B cell (primary cell): ENCODE results near the gene GPATCH8. TPM values are rescaled to one million over a fixed set of nuclear protein-coding genes. Genes with fewer than 3 reads are reported as not detected.

Experiments used
- ATAC-seq: fragments of 200-7000 bp; cut with Tn5 transposase; one replicate; pipeline ENCODE4 v1.10.0; 2021; ENCODE audit warnings: low read depth, mild to moderate bottlenecking, moderate number of reproducible peaks, moderate library complexity
- CTCF ChIA-PET: fragments of 350-600 bp; sonication (Branson Sonifier 250); formaldehyde crosslinking; loops from one replicate; lab custom pipeline; 2021; ENCODE audit warnings: antibody characterized with exemption, inconsistent platforms; lab: Charles Lee
- POLR2A ChIA-PET: fragments of 350-600 bp; sonication (Branson Sonifier 250); formaldehyde crosslinking; loops from one replicate; lab custom pipeline; 2021; ENCODE audit warnings: antibody characterized with exemption; lab: Charles Lee
- DNase-seq: peaks from one replicate; pipeline ENCODE4 v3.0.0; 2013
- H2AFZ ChIP-seq: 2 replicates; pipeline ENCODE4 v1.6.1; 2012; ENCODE audit warnings: mild to moderate bottlenecking, low read depth, low read length; ENCODE audit not compliant: insufficient read depth, poor library complexity, severe bottlenecking
- H3K27ac ChIP-seq, 2 donors: 1 replicate in 1 of 2; 2 replicates in 1 of 2; pipeline ENCODE4 v1.5.1; 2012 to 2013; ENCODE audit warnings: low read length in 2 of 2, mild to moderate bottlenecking in 2 of 2, moderate library complexity in 1 of 2
- H3K27me3 ChIP-seq, 4 experiments: fragments of 200-600 bp in 1 of 4; sonication (generic) in 1 of 4; replicated peaks in 1 of 4; 1 replicate in 2 of 4; 2 replicates in 2 of 4; pipeline versions ENCODE4 v1.6.1 to v1.7.0; 2013 to 2016; ENCODE audit warnings: low read length in 3 of 4, mild to moderate bottlenecking in 2 of 4, mixed read lengths in 1 of 4, moderate library complexity in 1 of 4; ENCODE audit not compliant: insufficient read depth in 4 of 4, control insufficient read depth in 3 of 4; ENCODE audit errors: control extremely low read depth in 1 of 4
- H3K36me3 ChIP-seq, 2 experiments: replicated peaks in 1 of 2; 1 replicate in 1 of 2; 2 replicates in 1 of 2; pipeline versions ENCODE4 v1.6.1 to v1.7.1; 2013; ENCODE audit warnings: low read length in 1 of 2; ENCODE audit not compliant: insufficient read depth in 2 of 2, control insufficient read depth in 1 of 2; ENCODE audit errors: control extremely low read depth in 1 of 2, extremely low read depth in 1 of 2
- H3K4me1 ChIP-seq, 2 donors: fragments of 200-600 bp in 1 of 2; sonication (generic) in 1 of 2; 1 replicate in 1 of 2; 2 replicates in 1 of 2; pipeline versions ENCODE4 v1.5.1 to v1.6.1; 2013 to 2017; ENCODE audit warnings: low read length in 2 of 2; ENCODE audit not compliant: control insufficient read depth in 2 of 2, insufficient read depth in 2 of 2
- H3K4me2 ChIP-seq: replicated peaks from 2 replicates; pipeline ENCODE3; 2012; ENCODE audit warnings: mild to moderate bottlenecking, low read depth, low read length; ENCODE audit not compliant: poor library complexity, severe bottlenecking
- H3K4me3 ChIP-seq, 5 experiments: fragments of 200-600 bp in 1 of 5; sonication (generic) in 1 of 5; 1 replicate in 3 of 5; 2 replicates in 2 of 5; pipeline versions ENCODE4 v1.5.1 to v1.7.0; 2011 to 2016; ENCODE audit warnings: low read length in 4 of 5, mild to moderate bottlenecking in 4 of 5, low read depth in 2 of 5, control low read depth in 1 of 5, moderate library complexity in 1 of 5; ENCODE audit not compliant: insufficient read depth in 1 of 5; ENCODE audit errors: control extremely low read depth in 1 of 5, extremely low read depth in 1 of 5
- H3K79me2 ChIP-seq: fragments of 200-600 bp; sonication (generic); one replicate; pipeline ENCODE4 v1.6.0; 2016; ENCODE audit warnings: low read length; ENCODE audit not compliant: control insufficient read depth, insufficient read depth
- H3K9ac ChIP-seq: fragments of 200-600 bp; sonication (generic); 2 replicates; pipeline ENCODE4 v1.6.1; 2017; ENCODE audit warnings: mild to moderate bottlenecking, low read length, moderate library complexity
- H3K9me3 ChIP-seq, 3 donors: one replicate each; pipeline versions ENCODE4 v1.6.1 to v1.7.1; 2013; ENCODE audit warnings: low read length in 2 of 3; ENCODE audit not compliant: control insufficient read depth in 2 of 3, insufficient read depth in 1 of 3; ENCODE audit errors: control extremely low read depth in 1 of 3
- H4K20me1 ChIP-seq: 2 replicates; pipeline ENCODE4 v1.6.0; 2012; ENCODE audit warnings: mild to moderate bottlenecking, low read length; ENCODE audit not compliant: insufficient read depth, control insufficient read depth, poor library complexity, severe bottlenecking
- H3K27ac Mint-ChIP-seq: one replicate; pipeline ENCODE4 v1.8.0; 2021; ENCODE audit warnings: mixed read lengths
- H3K27me3 Mint-ChIP-seq: one replicate; pipeline ENCODE4 v1.8.0; 2021; ENCODE audit warnings: mixed read lengths
- H3K4me1 Mint-ChIP-seq: one replicate; pipeline ENCODE4 v1.8.0; 2021; ENCODE audit warnings: mixed read lengths
- H3K4me3 Mint-ChIP-seq: one replicate; pipeline ENCODE4 v1.8.0; 2021; ENCODE audit warnings: mixed read lengths
- H3K9me3 Mint-ChIP-seq: one replicate; pipeline ENCODE4 v1.8.0; 2022; ENCODE audit warnings: mixed read lengths; ENCODE audit not compliant: insufficient read depth
- EZH2 ChIP-seq: IDR thresholded peaks from 2 replicates; pipeline ENCODE4 v1.6.1; 2012; ENCODE audit warnings: borderline replicate concordance, low read depth, mild to moderate bottlenecking, moderate library complexity, low read length; ENCODE audit not compliant: insufficient read depth, poor library complexity, severe bottlenecking
- WGBS: methylation state at CpG from one replicate; pipeline ENCODE4 v1.1.5; 2013; ENCODE audit warnings: missing lambda C conversion rate; ENCODE audit not compliant: insufficient coverage; 5-methylcytosine and 5-hydroxymethylcytosine counted together
- intact Hi-C: fragments of 100-400 bp; cut with micrococcal nuclease; formaldehyde crosslinking; loops from one replicate; pipeline ENCODE4 v1.10.0; 2022
- polyA plus RNA-seq: library from polyadenylated mRNA; depleted of rRNA; stranded (reverse); fragments of >200 nt; gene quantifications from 2 replicates; pipeline ENCODE4 v1.2.3, GENCODE V29; 2012
- total RNA-seq, 2 donors: library from RNA; stranded (reverse); fragments of 120-200 nt in 1 of 2; gene quantifications; 1 replicate in 1 of 2; 2 replicates in 1 of 2; pipeline versions ENCODE4 v1.2.3 to v1.2.4, GENCODE V29; 2013 to 2022
- TF ChIP-seq, protein P1 (sequence below): fragments of 200-600 bp; IDR thresholded peaks from one replicate; pipeline ENCODE4 v1.8.0; 2022; ENCODE audit warnings: antibody characterized with exemption, mild to moderate bottlenecking

GPATCH8 gene
- total and polyA plus RNA-seq, 2 donors (not counting 1 experiment from before 2014, with no cell fraction given): 28.3 to 83.4 TPM

DNA sequence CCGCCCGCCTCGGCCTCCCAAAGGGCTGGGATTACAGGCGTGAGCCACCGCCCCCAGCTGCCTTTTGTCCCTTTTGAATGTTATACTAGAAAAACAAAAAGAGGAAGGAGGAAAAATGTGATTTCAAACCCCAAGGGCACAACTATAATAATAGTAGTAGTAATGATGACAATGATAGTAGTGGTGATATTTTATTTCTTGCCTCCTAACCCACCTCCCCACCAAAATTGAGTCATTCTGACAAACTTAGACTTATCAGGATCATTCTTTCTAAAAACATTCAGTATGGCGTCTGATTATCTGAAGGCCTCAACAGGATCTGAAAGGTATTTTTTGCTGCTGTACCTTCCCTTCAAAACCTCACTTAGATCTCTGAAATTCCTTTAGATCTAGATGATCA, 13.6 kb downstream of the GPATCH8 start:
- no peak overlapping the region for H3K27ac ChIP-seq
- peaks cover 0 to 3% of the 10 kb centered on the region in 2 donors for H3K4me1 ChIP-seq
- no peaks in the 10 kb centered on the region for H3K27me3 ChIP-seq
- H3K9me3 ChIP-seq: no peaks in the 10 kb centered on the region
- no peaks in the 10 kb centered on the region for H3K27me3 Mint-ChIP-seq
- H3K4me1 Mint-ChIP-seq: peaks cover 37% of the 10 kb centered on the region
- H3K4me3 ChIP-seq: no peak overlapping the region
- peaks cover 95% of the 10 kb centered on the region for H4K20me1 ChIP-seq
- no peak for DNase-seq
- no peak overlapping the region for H3K4me3 Mint-ChIP-seq
- ChIA-PET POLR2A (no interaction called here), CTCF (no interaction called here)
- no peak overlapping the region for H3K4me2 ChIP-seq
- peaks cover 98% of the 10 kb centered on the region for H3K79me2 ChIP-seq
- TF ChIP-seq, protein P1, sequence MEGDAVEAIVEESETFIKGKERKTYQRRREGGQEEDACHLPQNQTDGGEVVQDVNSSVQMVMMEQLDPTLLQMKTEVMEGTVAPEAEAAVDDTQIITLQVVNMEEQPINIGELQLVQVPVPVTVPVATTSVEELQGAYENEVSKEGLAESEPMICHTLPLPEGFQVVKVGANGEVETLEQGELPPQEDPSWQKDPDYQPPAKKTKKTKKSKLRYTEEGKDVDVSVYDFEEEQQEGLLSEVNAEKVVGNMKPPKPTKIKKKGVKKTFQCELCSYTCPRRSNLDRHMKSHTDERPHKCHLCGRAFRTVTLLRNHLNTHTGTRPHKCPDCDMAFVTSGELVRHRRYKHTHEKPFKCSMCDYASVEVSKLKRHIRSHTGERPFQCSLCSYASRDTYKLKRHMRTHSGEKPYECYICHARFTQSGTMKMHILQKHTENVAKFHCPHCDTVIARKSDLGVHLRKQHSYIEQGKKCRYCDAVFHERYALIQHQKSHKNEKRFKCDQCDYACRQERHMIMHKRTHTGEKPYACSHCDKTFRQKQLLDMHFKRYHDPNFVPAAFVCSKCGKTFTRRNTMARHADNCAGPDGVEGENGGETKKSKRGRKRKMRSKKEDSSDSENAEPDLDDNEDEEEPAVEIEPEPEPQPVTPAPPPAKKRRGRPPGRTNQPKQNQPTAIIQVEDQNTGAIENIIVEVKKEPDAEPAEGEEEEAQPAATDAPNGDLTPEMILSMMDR: no peak
- TF ChIP-seq EZH2: no peak
- 100% methylated on average over 1 of the region's 6 CpGs for WGBS
- peaks cover 4 to 12% of the 10 kb centered on the region in 2 experiments for H3K36me3 ChIP-seq
- intact Hi-C loops: no loop called here
- no peaks in the 10 kb centered on the region for H3K9me3 Mint-ChIP-seq
- H2AFZ ChIP-seq: no peak overlapping the region
- H3K27ac Mint-ChIP-seq: no peak overlapping the region
- ATAC-seq: no peak
- H3K9ac ChIP-seq: no peak overlapping the region

DNA sequence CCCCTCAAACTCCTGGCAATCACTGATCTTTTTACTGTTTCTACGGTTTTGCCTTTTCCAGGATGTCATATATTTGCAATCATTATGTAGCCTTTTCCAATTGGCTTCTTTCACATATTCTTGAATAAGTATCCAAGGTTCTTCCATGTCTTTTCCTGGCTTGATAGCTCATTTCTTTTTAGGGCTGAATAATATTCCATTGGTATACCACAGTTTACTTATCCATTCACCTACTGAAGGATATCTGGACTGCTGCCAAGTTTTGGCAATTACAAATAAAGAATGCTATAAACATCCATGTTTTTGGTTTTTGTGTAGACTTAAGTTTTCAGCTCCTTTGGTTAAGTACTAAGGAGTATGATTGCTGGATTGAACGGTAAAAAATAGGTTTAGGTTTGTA, 16.0 kb downstream of the GPATCH8 start:
- DNase-seq (no peak), ATAC-seq (no peak)
- Histone ChIP-seq H3K4me2 (no peak overlapping the region), H2AFZ (no peak overlapping the region), H3K27ac (no peak overlapping the region), H4K20me1 (peaks cover 79% of the 10 kb centered on the region), H3K36me3 (peaks cover 4 to 9% of the 10 kb centered on the region in 2 experiments), H3K79me2 (peaks cover 82% of the 10 kb centered on the region), H3K9me3 (no peaks in the 10 kb centered on the region), H3K4me1 (peaks cover 0 to 3% of the 10 kb centered on the region in 2 donors), H3K9ac (no peak overlapping the region), H3K4me3 (no peak overlapping the region), H3K27me3 (no peaks in the 10 kb centered on the region)
- Mint-ChIP-seq H3K27ac (no peak overlapping the region), H3K4me3 (no peak overlapping the region), H3K9me3 (no peaks in the 10 kb centered on the region), H3K27me3 (no peaks in the 10 kb centered on the region), H3K4me1 (peaks cover 23% of the 10 kb centered on the region)
- TF ChIP-seq EZH2: no peak
- TF ChIP-seq, protein P1: no peak
- CTCF ChIA-PET: no interaction called here
- intact Hi-C loops: no loop called here
- POLR2A ChIA-PET: no interaction called here
- 88% methylated on average over 1 of the region's 2 CpGs for WGBS
